Measurements from ENCODE around the gene CRACR2A.

The CRACR2A gene

DNA sequence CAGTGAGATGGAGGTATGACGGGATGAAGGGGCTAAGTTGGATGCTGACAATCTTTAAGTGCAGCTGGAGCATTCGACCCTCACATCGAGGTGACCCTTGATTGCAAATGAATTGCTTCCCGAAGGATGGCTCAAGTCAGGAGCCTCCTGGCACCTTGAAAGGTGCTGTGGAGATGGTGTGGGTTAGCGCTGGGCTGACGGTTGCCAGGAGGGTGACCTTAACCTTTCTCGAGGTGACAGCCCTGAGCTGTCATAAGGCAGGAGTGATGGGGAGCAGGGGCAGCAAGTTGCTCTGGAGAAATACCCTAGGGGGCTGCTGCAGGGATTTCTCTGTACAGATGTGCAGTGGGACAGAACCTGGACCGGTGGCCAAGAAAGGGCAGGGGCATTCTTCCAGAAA, 122.8 kb downstream of the CRACR2A start:
- DNase-seq (ENCODE audit: low read depth, low spot score): no peak
- in situ Hi-C loops (cut with HindIII; ENCODE audit: low sequenced_read_pairs): no loop called here
- no peak overlapping the region for H3K4me3 ChIP-seq (ENCODE audit: low read depth, low read length)
- TF ChIP-seq CTCF (IDR thresholded peaks at IDR 0.05; ENCODE audit: low read depth, low read length): no peak

DNA sequence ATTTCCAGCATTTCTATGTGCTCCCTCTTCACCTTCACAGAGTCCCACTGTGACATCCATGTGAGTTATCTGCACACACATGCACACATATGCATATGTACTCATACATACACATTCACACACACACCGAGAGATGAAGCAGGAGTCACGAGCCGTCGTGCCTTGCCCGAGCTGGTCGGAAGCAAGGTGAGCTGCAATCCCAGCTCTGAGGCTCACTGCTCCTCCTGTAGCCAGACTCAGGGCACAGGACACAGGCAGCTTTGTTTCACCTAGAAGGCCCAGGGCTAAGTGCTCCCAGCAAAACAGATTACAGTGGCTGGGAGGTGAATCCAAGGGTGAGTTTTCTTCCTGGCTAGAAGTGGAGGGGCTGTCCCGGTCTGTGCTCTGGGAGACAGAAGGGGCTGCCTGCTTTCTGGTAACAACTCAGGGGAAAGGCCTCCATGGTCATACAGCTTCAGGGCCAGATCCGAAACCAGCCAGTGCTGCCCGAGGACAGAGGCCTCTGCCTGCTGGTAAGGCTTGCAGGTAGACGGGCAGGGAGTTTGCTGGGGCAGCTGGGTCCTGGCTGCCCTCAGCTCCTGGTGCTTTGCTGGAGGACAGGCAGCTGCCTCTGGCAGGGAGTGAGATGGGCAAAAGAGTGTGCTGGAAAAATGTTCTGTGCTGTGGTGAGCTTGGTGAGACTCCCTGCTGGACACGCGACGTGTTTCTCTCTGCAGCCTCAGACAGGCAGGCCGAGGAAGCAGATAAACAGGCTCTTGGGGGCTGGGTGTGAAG, 123.7 kb downstream of the CRACR2A start:
- H3K4me3 ChIP-seq (ENCODE audit: low read depth, low read length): no peak overlapping the region
- in situ Hi-C loops (cut with HindIII; ENCODE audit: low sequenced_read_pairs): no loop called here
- DNase-seq (ENCODE audit: low read depth, low spot score): no peak
- no peak for TF ChIP-seq CTCF (IDR thresholded peaks at IDR 0.05; ENCODE audit: low read depth, low read length)

- H3K4me3 ChIP-seq (ENCODE audit: low read depth, low read length): no peak overlapping the region
- no peak for DNase-seq (ENCODE audit: low read depth, low spot score)
- in situ Hi-C loops (cut with HindIII; ENCODE audit: low sequenced_read_pairs): no loop called here
- no peak for TF ChIP-seq CTCF (IDR thresholded peaks at IDR 0.05; ENCODE audit: low read depth, low read length)
Observed at GRCh38 chr12:3628629-3629028, 124.3 kb downstream of the CRACR2A start.

DNA sequence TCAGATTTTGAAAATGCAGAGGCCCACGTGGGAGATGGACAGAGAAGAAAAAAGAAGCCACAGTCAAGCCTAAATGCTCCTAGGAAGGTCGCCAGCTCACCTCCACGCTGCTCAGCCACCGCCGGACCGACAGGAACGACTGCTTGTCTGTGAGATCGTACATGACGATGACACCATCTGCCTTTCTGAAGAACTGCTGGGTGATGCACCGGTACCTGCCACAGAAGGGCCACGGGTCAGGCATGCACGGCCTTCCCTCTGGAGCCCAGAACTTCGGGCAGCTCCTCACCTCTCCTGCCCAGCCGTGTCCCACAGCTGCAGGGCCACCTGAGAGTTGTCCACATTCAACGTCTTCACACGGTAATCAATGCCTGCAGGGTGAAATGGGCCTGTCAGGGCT, 125.6 kb downstream of the CRACR2A start:
- DNase-seq (ENCODE audit: low read depth, low spot score): no peak
- TF ChIP-seq CTCF (IDR thresholded peaks at IDR 0.05; ENCODE audit: low read depth, low read length): no peak
- H3K4me3 ChIP-seq (ENCODE audit: low read depth, low read length): no peak overlapping the region
- in situ Hi-C loops (cut with HindIII; ENCODE audit: low sequenced_read_pairs): no loop called here

DNA sequence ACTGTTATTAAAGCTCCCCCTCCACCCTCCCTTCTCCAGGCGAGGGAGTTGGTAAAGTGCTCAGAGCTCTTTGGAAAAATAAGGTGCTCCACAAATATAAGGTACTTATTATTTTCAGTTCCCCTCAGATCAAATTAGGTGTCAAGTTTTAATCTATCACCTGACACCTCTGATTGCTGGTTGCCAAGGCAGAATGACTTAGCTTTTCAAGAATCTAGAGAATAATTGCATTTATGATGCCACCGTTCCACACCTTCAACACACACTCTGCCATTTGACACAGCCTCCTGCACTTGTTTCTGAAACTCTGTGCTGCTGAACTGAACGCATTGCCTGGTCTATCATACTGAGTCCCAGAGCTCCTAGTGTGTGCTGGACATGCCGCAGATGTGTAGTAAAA, 128.6 kb downstream of the CRACR2A start:
- no peak for TF ChIP-seq CTCF (IDR thresholded peaks at IDR 0.05; ENCODE audit: low read depth, low read length)
- no peak overlapping the region for H3K4me3 ChIP-seq (ENCODE audit: low read depth, low read length)
- in situ Hi-C loops (cut with HindIII; ENCODE audit: low sequenced_read_pairs): no loop called here
- DNase-seq (ENCODE audit: low read depth, low spot score): no peak

GRCh38 chr12:3622822-3623690, 129.9 kb downstream of the CRACR2A start:
- H3K4me3 ChIP-seq (ENCODE audit: low read depth, low read length): no peak overlapping the region
- no peak for TF ChIP-seq CTCF (IDR thresholded peaks at IDR 0.05; ENCODE audit: low read depth, low read length)
- in situ Hi-C loops (cut with HindIII; ENCODE audit: low sequenced_read_pairs): no loop called here
- no peak for DNase-seq (ENCODE audit: low read depth, low spot score)

Measured in astrocyte of the spinal cord (primary cell).